ENCODE results near the gene GNAI3. TPM values are rescaled to one million over a fixed set of nuclear protein-coding genes. Genes with fewer than 3 reads are reported as not detected.

Gene GNAI3
- total and polyA plus RNA-seq, 2 donors (not counting 1 experiment from before 2014, with no cell fraction given): 11.4 to 14.4 TPM

- DNase-seq (ENCODE audit: low read depth in 2 of 2): peak in 1 of 2 donors; percentile 69
- H3K4me1 ChIP-seq (ENCODE audit: control insufficient read depth, extremely low read depth, insufficient read depth, low read length): no peaks in the 10 kb centered on the region
- TF ChIP-seq CTCF (conservative IDR thresholded peaks at IDR 0.05 in 1 of 2, IDR thresholded peaks at IDR 0.05 in 1 of 2; ENCODE audit: low read depth in 1 of 2, low read length in 2 of 2): no peak
- no peak for TF ChIP-seq EZH2 (IDR thresholded peaks at IDR 0.05; ENCODE audit: low read length, missing control alignments)
- no peaks in the 10 kb centered on the region for H3K9me3 ChIP-seq (ENCODE audit: control insufficient read depth, insufficient read depth, low read depth, low read length)
- no peak overlapping the region for H3K4me3 ChIP-seq (replicated peaks in 1 of 4; ENCODE audit: control extremely low read depth in 1 of 4, insufficient read depth in 1 of 4, low read depth in 3 of 4, low read length in 4 of 4)
- peaks cover 82% of the 10 kb centered on the region for H3K79me2 ChIP-seq (ENCODE audit: control insufficient read depth, insufficient read depth, low read length)
- no peaks in the 10 kb centered on the region for H3K36me3 ChIP-seq (ENCODE audit: control insufficient read depth, insufficient read depth, low read length)
- H3K27ac ChIP-seq (ENCODE audit: insufficient read depth, low read length): no peak overlapping the region
- peaks cover 1% of the 10 kb centered on the region for H4K20me1 ChIP-seq (ENCODE audit: control insufficient read depth, extremely low read depth, insufficient read depth, low read length)
- H2AFZ ChIP-seq (ENCODE audit: low read length): no peak overlapping the region
- H3K4me2 ChIP-seq (ENCODE audit: extremely low read depth, insufficient read depth, low read length): no peak overlapping the region
- no peak overlapping the region for H3K9ac ChIP-seq (ENCODE audit: insufficient read depth, low read length)
- no peaks in the 10 kb centered on the region for H3K27me3 ChIP-seq (ENCODE audit: control insufficient read depth, insufficient read depth, low read length)
Observed at GRCh38 chr1:109570414-109570813, 22.0 kb downstream of the GNAI3 start.

- TF ChIP-seq EZH2 (IDR thresholded peaks at IDR 0.05; ENCODE audit: low read length, missing control alignments): no peak
- no peak for TF ChIP-seq CTCF (conservative IDR thresholded peaks at IDR 0.05 in 1 of 2, IDR thresholded peaks at IDR 0.05 in 1 of 2; ENCODE audit: low read depth in 1 of 2, low read length in 2 of 2)
- H4K20me1 ChIP-seq (ENCODE audit: control insufficient read depth, extremely low read depth, insufficient read depth, low read length): no peaks in the 10 kb centered on the region
- no peak overlapping the region for H3K27ac ChIP-seq (ENCODE audit: insufficient read depth, low read length)
- no peaks in the 10 kb centered on the region for H3K36me3 ChIP-seq (ENCODE audit: control insufficient read depth, insufficient read depth, low read length)
- H3K4me2 ChIP-seq (ENCODE audit: extremely low read depth, insufficient read depth, low read length): no peak overlapping the region
- no peak overlapping the region for H3K4me3 ChIP-seq (replicated peaks in 1 of 4; ENCODE audit: control extremely low read depth in 1 of 4, insufficient read depth in 1 of 4, low read depth in 3 of 4, low read length in 4 of 4)
- no peak overlapping the region for H3K9ac ChIP-seq (ENCODE audit: insufficient read depth, low read length)
- no peak for DNase-seq (ENCODE audit: low read depth in 2 of 2)
- no peaks in the 10 kb centered on the region for H3K27me3 ChIP-seq (ENCODE audit: control insufficient read depth, insufficient read depth, low read length)
- no peaks in the 10 kb centered on the region for H3K4me1 ChIP-seq (ENCODE audit: control insufficient read depth, extremely low read depth, insufficient read depth, low read length)
- no peak overlapping the region for H2AFZ ChIP-seq (ENCODE audit: low read length)
- H3K79me2 ChIP-seq (ENCODE audit: control insufficient read depth, insufficient read depth, low read length): peaks cover 50% of the 10 kb centered on the region
- H3K9me3 ChIP-seq (ENCODE audit: control insufficient read depth, insufficient read depth, low read depth, low read length): no peaks in the 10 kb centered on the region
Observed at GRCh38 chr1:109573785-109574184, 25.4 kb downstream of the GNAI3 start.

- Histone ChIP-seq H3K36me3 (ENCODE audit: control insufficient read depth, insufficient read depth, low read length) (peaks cover 2% of the 10 kb centered on the region), H4K20me1 (ENCODE audit: control insufficient read depth, extremely low read depth, insufficient read depth, low read length) (no peaks in the 10 kb centered on the region), H3K9ac (ENCODE audit: insufficient read depth, low read length) (no peak overlapping the region), H3K4me2 (ENCODE audit: extremely low read depth, insufficient read depth, low read length) (no peak overlapping the region), H3K9me3 (ENCODE audit: control insufficient read depth, insufficient read depth, low read depth, low read length) (no peaks in the 10 kb centered on the region), H3K27ac (ENCODE audit: insufficient read depth, low read length) (peak overlapping the region; percentile 18), H3K27me3 (ENCODE audit: control insufficient read depth, insufficient read depth, low read length) (no peaks in the 10 kb centered on the region), H3K4me1 (ENCODE audit: control insufficient read depth, extremely low read depth, insufficient read depth, low read length) (peaks cover 2% of the 10 kb centered on the region), H3K79me2 (ENCODE audit: control insufficient read depth, insufficient read depth, low read length) (peaks cover 8% of the 10 kb centered on the region), H2AFZ (ENCODE audit: low read length) (no peak overlapping the region), H3K4me3 (replicated peaks in 1 of 4; ENCODE audit: control extremely low read depth in 1 of 4, insufficient read depth in 1 of 4, low read depth in 3 of 4, low read length in 4 of 4) (no peak overlapping the region)
- TF ChIP-seq CTCF (conservative IDR thresholded peaks at IDR 0.05 in 1 of 2, IDR thresholded peaks at IDR 0.05 in 1 of 2; ENCODE audit: low read depth in 1 of 2, low read length in 2 of 2): no peak
- no peak for TF ChIP-seq EZH2 (IDR thresholded peaks at IDR 0.05; ENCODE audit: low read length, missing control alignments)
- DNase-seq (ENCODE audit: low read depth in 2 of 2): peak; percentile 30 to 57
Observed at GRCh38 chr1:109578947-109579443, 30.6 kb downstream of the GNAI3 start.
